Measurements from ENCODE around the gene DDX51.
A peak's percentile ranks its signal among the peaks of the same experiment; 100 is the strongest.
"Not testable (repeated sequence)": the region's sequence is repeated elsewhere in the genome, so short reads cannot be mapped to it uniquely, and the experiment has no call there.

DDX51 gene

GRCh38 chr12:132153501-132154340, 9.6 kb upstream of the DDX51 start:
- DNase-seq, result peak; percentile 68

DNA sequence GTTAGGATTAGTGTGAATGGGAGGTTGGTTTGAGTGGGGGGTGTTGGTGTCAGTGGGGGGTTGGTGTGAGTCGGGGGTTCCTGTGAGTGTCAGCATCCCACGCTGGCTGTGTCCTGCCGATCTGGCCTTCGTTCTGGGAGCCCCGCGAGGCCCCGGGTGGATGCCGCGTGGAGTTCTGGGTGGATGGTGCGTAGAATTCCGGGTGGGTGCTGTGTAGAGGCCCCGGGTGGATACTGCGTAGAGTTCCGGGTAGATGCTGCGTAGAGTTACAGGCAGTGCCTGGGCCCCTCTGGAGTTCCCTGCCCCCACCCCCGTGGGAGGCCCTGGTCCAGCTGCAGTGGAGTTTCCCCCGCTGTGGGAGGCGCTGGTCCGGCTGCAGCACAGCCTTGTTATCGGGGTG, 8.8 kb upstream of the DDX51 start:
- no peak for DNase-seq

GRCh38 chr12:132152411-132152821, 8.3 kb upstream of the DDX51 start:
- DNase-seq, result peak; percentile 9

DNA sequence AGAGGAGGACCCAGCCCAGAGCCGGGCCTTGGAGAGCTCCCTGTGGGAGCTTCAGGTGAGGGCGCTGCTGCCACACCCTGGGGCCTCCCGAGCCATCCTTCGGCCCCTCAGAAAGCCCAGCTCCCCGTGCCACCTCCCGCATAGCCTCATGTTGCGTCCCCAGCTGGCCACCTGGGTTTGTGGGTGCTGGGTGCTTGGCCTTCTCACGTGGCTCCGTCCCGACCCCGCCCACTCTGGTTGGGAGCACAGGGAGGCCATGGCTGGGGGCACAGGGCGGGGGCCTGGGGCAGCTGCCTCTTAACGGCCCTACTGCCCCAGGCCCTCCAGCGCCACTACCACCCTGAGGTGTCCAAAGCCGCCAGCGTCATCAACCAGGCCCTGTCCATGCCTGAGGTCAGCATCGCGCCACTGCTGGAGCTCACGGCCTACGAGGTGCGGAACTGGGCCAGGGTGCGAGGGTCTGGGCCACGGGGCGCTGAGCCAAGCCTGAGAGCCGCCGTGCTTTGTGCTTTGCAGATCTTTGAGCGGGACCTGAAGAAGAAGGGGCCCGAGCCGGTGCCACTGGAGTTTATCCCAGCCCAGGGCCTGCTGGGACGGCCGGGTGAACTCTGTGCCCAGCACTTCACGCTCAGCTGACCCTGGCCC, 7.8 kb upstream of the DDX51 start:
- DNase-seq, result no peak

- no peak for DNase-seq
Measured at GRCh38 chr12:132151145-132151765, 7.1 kb upstream of the DDX51 start.

GRCh38 chr12:132150780-132151144, 6.6 kb upstream of the DDX51 start:
- no peak for DNase-seq

DNA sequence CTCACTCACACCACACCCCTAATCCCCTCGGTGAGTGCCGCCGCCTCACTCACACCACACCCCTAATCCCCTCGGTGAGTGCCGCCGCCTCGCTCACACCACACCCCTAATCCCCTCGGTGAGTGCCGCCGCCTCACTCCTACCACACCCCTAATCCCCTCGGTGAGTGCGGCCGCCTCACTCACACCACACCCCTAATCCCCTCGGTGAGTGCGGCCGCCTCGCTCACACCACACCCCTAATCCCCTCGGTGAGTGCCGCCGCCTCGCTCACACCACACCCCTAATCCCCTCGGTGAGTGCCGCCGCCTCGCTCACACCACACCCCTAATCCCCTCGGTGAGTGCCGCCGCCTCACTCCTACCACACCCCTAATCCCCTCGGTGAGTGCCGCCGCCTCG, 5.4 kb upstream of the DDX51 start:
- DNase-seq, result not testable (repeated sequence)

DNA sequence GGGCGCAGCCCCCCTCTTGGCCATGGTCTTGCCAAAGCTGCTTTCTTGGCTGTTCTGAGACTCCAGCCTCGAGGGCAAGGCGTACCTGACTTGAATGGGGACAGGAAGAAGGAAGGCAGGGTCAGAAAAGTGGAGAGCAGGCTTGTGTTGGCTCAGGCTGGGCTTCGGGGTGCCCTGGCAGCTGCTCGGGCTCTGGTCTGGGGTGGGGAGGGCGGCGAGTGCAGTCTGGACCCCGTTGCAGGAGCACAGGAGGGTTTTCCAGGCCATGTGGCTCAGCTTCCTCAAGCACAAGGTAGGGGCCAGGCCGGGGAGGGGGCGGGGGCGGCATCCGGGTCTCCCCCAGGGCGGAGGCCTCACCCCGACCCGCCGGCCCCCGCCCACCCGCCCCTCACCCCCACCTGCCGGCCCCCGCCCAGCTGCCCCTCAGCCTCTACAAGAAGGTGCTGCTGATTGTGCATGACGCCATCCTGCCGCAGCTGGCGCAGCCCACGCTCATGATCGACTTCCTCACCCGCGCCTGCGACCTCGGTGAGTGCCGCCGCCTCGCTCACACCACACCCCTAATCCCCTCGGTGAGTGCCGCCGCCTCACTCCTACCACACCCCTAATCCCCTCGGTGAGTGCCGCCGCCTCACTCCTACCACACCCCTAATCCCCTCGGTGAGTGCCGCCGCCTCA, 4.4 kb upstream of the DDX51 start:
- no peak for DNase-seq

DNA sequence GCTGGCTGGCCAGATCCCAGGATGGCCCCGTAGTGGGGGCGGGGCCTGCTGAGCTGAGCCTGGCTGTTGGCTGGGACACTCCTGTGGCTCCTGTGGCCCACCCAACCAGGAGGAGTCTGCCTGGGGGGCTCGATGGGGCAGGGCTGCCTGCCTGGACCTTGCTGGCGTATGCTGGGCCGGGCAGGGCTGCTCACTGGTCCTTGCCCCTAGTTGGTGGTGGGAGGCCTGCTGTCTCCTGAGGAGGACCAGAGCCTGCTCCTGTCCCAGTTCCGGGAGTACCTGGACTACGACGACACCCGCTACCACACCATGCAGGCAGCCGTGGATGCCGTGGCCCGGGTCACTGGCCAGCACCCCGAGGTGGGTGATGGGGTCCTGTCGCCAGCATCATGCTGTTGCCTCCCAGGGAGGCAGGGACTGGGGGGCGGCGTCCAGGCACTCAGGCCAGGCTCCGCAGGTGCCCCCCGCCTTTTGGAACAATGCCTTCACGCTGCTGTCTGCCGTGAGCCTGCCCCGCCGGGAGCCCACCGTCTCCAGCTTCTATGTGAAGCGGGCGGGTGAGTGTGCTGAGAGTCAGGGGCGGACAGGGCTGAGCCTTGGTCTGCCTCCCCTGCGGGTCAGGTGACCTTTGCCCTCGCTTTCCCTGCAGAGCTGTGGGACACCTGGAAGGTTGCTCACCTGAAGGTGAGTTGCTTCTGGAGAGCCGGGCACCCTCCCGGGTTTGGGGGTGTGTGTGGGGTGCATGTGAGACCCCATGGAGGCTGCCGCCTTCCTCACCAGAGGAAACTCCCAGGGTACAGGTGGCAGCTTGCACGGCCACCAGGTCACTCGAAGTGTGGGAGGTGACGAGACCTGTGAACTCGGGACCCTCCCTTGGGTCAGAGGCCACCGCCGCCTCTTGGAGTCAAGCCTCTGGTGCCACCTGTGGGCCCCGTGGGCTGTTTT, 3.6 kb upstream of the DDX51 start:
- DNase-seq, result no peak

DNA sequence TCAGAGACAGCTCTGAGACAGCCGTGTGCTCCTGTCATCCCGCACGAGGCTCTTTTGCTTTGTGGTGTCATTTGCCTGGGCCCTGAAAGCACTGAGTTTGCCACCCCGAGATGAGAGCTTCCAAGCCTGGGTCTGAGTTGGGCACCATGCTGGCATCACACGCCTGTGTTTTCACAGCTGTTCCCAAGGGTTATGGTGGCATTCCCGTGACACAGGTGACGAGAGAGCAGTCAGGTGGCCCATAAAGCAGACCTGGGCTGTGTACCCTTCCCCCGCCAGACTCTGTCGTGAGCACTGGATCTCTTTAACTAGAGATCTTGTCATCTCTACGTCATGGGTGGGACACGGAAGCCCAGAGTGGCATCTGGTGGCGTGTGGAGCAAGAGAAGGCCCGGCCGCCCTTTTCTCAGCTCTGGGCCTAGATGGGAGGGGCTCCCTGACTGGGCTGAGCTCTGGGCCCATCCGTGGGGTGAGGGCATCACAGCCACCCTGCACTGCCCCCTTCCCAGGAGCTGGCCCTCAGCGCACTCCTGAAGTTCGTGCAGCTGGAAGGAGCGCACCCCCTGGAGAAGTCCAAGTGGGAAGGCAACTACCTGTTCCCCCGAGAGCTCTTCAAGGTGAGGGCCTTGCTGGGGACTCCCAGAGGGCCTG, 2.8 kb upstream of the DDX51 start:
- DNase-seq, result no peak

- no peak for DNase-seq
Measured at GRCh38 chr12:132146098-132146497, 2.0 kb upstream of the DDX51 start.

- DNase-seq, result no peak
Measured at GRCh38 chr12:132145334-132145733, 1.2 kb upstream of the DDX51 start.

DNA sequence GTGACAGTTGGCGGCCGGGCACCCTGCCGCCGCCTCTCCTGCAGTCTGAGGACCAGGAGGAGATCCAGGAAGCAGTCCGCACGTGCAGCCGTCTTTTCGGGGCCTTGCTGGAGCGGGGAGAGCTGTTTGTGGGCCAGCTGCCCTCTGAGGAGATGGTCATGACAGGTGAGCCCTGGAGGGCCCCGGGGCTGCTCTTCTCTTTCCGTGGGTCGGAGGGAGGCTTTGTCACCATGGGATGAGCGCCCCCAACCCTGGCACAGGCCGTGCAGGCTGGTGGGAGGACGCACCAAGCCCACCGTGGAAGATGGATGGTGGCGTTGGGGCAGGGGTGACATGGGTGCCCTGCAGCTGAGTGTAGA, 670 bp upstream of the DDX51 start:
- DNase-seq, result no peak

DNA sequence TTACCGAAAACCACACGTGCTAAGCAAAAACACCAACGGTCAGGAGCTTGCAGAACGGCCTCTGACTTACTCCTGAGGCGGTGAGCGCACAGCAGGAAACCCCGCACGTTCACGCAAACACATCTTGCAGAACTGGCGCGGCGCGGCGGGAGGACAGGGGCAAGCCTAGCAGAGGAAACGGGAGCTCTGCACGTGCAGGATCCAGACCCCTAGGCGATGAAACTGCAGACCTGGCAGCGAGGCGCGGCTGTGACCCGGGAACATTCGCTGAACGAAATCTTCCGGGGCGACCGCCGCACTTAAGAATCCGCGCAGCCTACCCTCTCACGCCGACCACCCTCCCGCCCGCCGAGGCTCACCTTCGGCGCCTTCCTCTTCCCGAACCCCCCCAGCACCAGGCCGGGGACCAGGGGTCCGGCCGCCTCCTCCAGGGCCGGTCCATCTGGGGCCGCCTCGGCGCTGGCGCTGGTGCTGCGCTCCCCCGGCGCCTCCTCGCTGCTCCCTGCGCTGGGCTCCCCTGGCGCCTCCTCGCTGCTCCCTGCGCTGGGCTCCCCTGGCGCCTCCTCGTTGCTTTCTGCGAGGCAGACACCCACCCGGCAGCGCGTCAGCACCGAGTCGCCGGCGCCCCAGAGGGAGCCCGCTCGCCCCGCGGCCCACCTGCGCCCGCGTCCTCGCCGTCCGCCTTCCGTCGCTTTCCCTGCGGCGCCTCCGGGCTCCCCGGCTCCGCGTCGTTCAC, 615 bp downstream of the DDX51 start:
- peak; percentile 48 for DNase-seq

GRCh38 chr12:132142679-132143335, 1.3 kb downstream of the DDX51 start:
- no peak for DNase-seq

DNA sequence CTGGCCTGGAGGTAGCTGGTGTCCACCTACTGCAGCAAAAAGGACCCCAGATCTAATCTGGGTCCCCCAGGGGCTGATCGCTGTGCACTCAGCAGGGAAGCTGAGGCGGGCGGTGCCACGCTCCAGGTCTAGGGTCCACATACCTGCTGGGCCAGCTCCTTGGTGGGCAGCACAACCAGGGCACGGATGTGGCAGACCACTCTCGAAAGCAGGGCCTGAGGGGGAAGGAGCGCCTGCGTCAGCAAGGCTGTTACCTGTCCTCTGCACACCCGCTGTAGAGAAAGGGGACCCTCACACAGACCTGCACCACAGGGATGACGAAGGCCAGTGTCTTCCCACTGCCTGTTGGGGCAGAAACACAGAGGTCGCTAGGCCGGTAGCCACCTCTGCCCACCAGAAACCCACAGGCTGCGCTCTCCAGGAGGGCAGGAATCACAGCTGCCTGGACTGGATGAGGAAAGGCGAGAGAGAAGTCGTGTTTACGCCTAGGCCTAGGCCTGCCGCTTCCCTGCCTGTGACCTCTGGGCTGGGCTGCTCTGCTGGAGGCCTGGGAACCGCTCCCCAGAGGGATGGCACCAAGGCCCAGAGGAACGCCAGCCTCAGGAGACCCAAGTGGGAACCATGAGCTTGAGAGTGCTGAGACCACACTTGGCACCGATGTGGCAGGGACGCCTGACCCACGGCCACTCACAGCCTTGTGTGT, 2.0 kb downstream of the DDX51 start:
- no peak for DNase-seq

DNA sequence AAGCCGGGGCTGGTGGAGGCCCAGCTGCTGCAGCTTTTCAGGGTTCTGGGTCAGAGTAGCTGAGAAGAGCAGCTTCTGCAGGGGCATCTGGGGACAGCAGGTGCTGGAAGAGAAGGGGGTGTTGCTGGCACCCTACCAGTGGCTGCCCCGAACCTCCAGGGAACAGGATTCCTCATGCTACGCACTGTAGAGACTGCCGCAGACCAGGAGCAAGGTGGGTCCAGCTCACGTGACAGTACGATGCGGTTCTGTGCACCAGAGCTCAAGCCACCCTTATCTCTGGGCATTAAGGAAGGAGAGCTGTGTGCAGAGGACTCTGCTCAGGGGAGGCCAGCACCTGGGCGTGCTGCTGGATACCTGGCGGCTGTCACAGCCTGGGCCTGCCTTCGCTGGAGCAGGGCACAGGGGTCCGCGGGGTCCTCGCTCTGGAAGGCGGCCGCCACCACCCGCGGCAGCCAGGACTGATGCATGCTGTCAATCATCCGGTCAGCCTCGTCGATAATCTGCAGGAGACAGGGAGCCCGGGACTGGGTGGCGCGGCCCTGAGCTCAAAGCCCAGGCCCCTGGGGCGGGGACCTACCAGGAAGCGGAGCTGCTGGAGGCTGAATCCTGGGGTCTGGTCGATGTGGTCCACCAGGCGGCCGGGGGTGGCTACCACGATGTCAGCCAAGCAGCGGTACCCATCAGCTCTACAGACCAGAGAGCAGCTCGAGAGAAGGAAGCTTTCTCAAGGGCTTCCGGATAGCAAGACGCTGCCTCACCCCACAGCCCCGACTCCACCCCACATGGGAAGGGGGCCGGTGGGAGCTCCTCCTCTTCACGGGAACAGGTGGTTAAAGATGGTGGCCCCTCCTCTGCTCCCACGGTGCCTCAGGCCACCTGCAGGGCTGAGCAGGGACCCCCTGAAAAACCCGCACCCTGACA, 2.9 kb downstream of the DDX51 start:
- DNase-seq, result no peak

- DNase-seq, result no peak
Measured at GRCh38 chr12:132140501-132140900, 3.6 kb downstream of the DDX51 start.

- DNase-seq, result no peak
Measured at GRCh38 chr12:132139912-132140311, 4.2 kb downstream of the DDX51 start.

Measured in activated CD8-positive, alpha-beta memory T cell treated with anti-CD3 and anti-CD28 coated beads, Interleukin-2, amount 50 U/mL, for 4 hours (primary cell).